Measurements from ENCODE around the gene RBM15B. TPM values are rescaled to one million over a fixed set of nuclear protein-coding genes. Genes with fewer than 3 reads are reported as not detected.

Gene RBM15B
- total RNA-seq, 1 experiment from 2014 or later = 33.7 TPM

Other genes starting within 250 kb of the RBM15B start
- gene MANF, start 6.0 kb upstream of the RBM15B start, total RNA-seq (2022) = 94.5 and 102 TPM in 2 replicates
- 25.3 and 25.9 TPM in 2 replicates for gene DCAF1, start 108.7 kb downstream of the RBM15B start, total RNA-seq (2022)
- 34.0 and 36.5 TPM in 2 replicates for gene RAD54L2, start 147.4 kb downstream of the RBM15B start, total RNA-seq (2022)